ENCODE measurements around the gene PALM.

GRCh38 chr19:757811-758668 is 49.3 kb downstream of the PALM start:
- TF ChIP-seq, protein P1, sequence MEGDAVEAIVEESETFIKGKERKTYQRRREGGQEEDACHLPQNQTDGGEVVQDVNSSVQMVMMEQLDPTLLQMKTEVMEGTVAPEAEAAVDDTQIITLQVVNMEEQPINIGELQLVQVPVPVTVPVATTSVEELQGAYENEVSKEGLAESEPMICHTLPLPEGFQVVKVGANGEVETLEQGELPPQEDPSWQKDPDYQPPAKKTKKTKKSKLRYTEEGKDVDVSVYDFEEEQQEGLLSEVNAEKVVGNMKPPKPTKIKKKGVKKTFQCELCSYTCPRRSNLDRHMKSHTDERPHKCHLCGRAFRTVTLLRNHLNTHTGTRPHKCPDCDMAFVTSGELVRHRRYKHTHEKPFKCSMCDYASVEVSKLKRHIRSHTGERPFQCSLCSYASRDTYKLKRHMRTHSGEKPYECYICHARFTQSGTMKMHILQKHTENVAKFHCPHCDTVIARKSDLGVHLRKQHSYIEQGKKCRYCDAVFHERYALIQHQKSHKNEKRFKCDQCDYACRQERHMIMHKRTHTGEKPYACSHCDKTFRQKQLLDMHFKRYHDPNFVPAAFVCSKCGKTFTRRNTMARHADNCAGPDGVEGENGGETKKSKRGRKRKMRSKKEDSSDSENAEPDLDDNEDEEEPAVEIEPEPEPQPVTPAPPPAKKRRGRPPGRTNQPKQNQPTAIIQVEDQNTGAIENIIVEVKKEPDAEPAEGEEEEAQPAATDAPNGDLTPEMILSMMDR (IDR thresholded peaks at IDR 0.05; ENCODE audit: low read length) = no peak
- no peak for TF ChIP-seq EZH2 (IDR thresholded peaks at IDR 0.05; ENCODE audit: borderline replicate concordance, low read length)

All from OCI-LY1 (cell line).